ENCODE results near the gene NARS2. TPM values are rescaled to one million over a fixed set of nuclear protein-coding genes. Genes with fewer than 3 reads are reported as not detected.

The NARS2 gene
- total RNA-seq, 2 experiments from 2014 or later, result 27.7 to 28.3 TPM

DNA sequence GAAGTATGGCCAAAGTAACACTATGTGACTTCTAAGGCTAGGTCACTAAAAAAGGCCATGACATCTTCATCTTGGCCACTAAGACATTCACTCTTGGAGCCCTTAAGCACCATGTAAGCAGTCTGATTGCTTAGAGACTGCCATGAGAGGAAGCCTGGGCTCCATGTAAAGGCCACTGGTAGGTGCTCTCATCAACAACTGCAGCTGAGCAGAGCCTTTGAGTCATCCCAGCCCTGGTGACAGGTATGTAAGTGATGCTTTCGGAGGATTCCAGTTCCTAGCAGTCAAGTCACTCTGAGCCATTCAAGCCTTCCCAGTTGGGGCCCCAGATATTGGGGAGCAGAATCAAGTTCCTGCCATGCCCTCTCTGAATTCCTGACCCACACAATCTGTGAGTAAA, 183.2 kb downstream of the NARS2 start:
- H3K4me1 Mint-ChIP-seq (ENCODE audit: low read depth), result no peaks in the 10 kb centered on the region
- peak; percentile 14 for DNase-seq
- intact Hi-C loops (cut with micrococcal nuclease), result no loop called here
- no peak overlapping the region for H3K27ac Mint-ChIP-seq
- H3K27me3 Mint-ChIP-seq (ENCODE audit: low read depth), result no peaks in the 10 kb centered on the region
- no peak overlapping the region for H3K4me3 Mint-ChIP-seq
- H3K36me3 Mint-ChIP-seq (ENCODE audit: low read depth), result no peaks in the 10 kb centered on the region
- H3K9me3 Mint-ChIP-seq, result no peaks in the 10 kb centered on the region
- CTCF ChIA-PET, result no interaction called here

GRCh38 chr11:78390809-78391208, 183.9 kb downstream of the NARS2 start:
- Mint-ChIP-seq H3K4me3 (no peak overlapping the region), H3K36me3 (ENCODE audit: low read depth) (no peaks in the 10 kb centered on the region), H3K9me3 (no peaks in the 10 kb centered on the region), H3K27me3 (ENCODE audit: low read depth) (no peaks in the 10 kb centered on the region), H3K27ac (no peak overlapping the region), H3K4me1 (ENCODE audit: low read depth) (no peaks in the 10 kb centered on the region)
- intact Hi-C loops (cut with micrococcal nuclease), result no loop called here
- CTCF ChIA-PET, result no interaction called here
- no peak for DNase-seq

DNA sequence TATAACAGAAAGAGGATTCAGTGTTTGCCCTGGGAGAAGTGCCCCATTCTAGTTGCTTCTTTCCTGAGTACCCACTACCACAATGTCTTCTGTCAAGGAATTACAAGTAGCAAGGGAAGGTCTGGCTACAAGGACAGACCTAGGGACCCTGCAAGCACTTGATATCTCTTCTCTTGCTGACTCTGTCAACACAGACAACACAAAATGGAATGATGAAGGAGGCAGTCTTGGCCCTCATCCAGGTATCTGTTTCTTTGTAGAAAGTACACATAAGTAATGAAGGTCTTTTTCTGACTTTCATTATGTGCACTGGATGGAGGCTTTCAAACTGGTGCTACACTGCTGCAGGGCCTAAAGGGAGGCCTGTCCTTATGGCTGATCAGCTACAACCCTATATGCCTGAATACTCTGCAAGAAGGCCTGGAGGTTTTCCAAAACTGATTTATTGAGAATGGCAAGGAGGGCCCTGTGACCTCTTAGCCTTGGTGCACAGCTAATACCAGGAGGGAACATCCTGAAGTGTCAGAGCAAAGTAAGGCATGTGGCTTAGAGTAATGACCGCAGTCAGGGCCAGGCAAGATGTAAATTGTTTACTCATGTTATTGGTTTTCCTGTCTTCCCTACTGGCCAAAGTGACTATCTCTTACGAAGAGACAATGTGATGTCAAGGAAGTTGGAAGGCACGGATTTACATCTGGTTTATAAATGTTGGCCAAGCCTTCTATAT, 188.3 kb downstream of the NARS2 start:
- Mint-ChIP-seq H3K27ac (no peak overlapping the region), H3K27me3 (ENCODE audit: low read depth) (no peaks in the 10 kb centered on the region), H3K9me3 (peaks cover 11% of the 10 kb centered on the region), H3K36me3 (ENCODE audit: low read depth) (peaks cover 2% of the 10 kb centered on the region), H3K4me3 (no peak overlapping the region), H3K4me1 (ENCODE audit: low read depth) (no peaks in the 10 kb centered on the region)
- CTCF ChIA-PET, result no interaction called here
- intact Hi-C loops (cut with micrococcal nuclease), result no loop called here
- no peak for DNase-seq

Other genes with a start within 250 kb of the NARS2 start
- 1 to 10 TPM; 1.6 to 2.7 TPM for gene GAB2, start 157.0 kb downstream of the NARS2 start, total RNA-seq

All from activated naive CD4-positive, alpha-beta T cell treated with anti-CD3 and anti-CD28 coated beads for 36 hours (primary cell).